Activated CD4-positive, alpha-beta T cell treated with anti-CD3 and anti-CD28 coated beads, Interleukin-2, amount 10 ng/mL, durations not matched to agents 24 days and 14 days (primary cell): ENCODE results near the gene PIGZ. TPM values are rescaled to one million over a fixed set of nuclear protein-coding genes. Genes with fewer than 3 reads are reported as not detected.

Experiments used
- DNase-seq: peaks from one replicate; pipeline ENCODE4 v3.0.0; 2022
- H3K27ac Mint-ChIP-seq: one replicate; pipeline ENCODE4 v1.8.0; 2022; ENCODE audit warnings: mild to moderate bottlenecking, mixed read lengths
- H3K27me3 Mint-ChIP-seq: one replicate; pipeline ENCODE4 v1.8.0; 2022; ENCODE audit warnings: mixed read lengths
- H3K36me3 Mint-ChIP-seq: one replicate; pipeline ENCODE4 v1.8.0; 2022; ENCODE audit warnings: low read depth, mild to moderate bottlenecking, mixed read lengths
- H3K4me1 Mint-ChIP-seq: one replicate; pipeline ENCODE4 v1.8.0; 2021; ENCODE audit warnings: mixed read lengths
- H3K4me3 Mint-ChIP-seq: one replicate; pipeline ENCODE4 v1.8.0; 2022; ENCODE audit warnings: mild to moderate bottlenecking, moderate library complexity, mixed read lengths
- H3K9me3 Mint-ChIP-seq: one replicate; pipeline ENCODE4 v1.8.0; 2021; ENCODE audit warnings: mixed read lengths
- intact Hi-C: fragments of 100-400 bp; cut with micrococcal nuclease; formaldehyde crosslinking; loops from one replicate; pipeline ENCODE4 v1.15.1; 2023
- total RNA-seq: library from RNA; stranded (reverse); gene quantifications from 2 replicates; pipeline ENCODE4 v1.2.3, GENCODE V29; 2022

PIGZ gene
- total RNA-seq = 1.7 and 1.9 TPM in 2 replicates

- H3K4me3 Mint-ChIP-seq = peak within 1 kb of the TSS; percentile 87
- intact Hi-C loops = loop anchor here (1.0 kb wide), 5 partner anchors 26 to 359 kb away; partner anchors contain the start of genes CEP19, NCBP2, PIGX and SENP5
- H3K36me3 Mint-ChIP-seq = peaks cover 8% of the 10 kb centered on the region
- peaks cover 10% of the 10 kb centered on the region for H3K27me3 Mint-ChIP-seq
- peak within 1 kb of the TSS; percentile 88 for H3K27ac Mint-ChIP-seq
- peaks cover 17% of the 10 kb centered on the region for H3K4me1 Mint-ChIP-seq
- peak; percentile 88 for DNase-seq
- H3K9me3 Mint-ChIP-seq = no peaks in the 10 kb centered on the region
Observed at GRCh38 chr3:196968233-196969133, at the start of gene PIGZ. PIGZ (minus strand) TSS chr3:196968833; CDS start chr3:196952031, 16,802 bp downstream.

GRCh38 chr3:197017003-197017402 is 48.4 kb upstream of the PIGZ start:
- H3K9me3 Mint-ChIP-seq = no peaks in the 10 kb centered on the region
- H3K4me1 Mint-ChIP-seq = no peaks in the 10 kb centered on the region
- intact Hi-C loops = no loop called here
- DNase-seq = no peak
- H3K27me3 Mint-ChIP-seq = no peaks in the 10 kb centered on the region
- H3K36me3 Mint-ChIP-seq = no peaks in the 10 kb centered on the region
- H3K4me3 Mint-ChIP-seq = no peak overlapping the region
- no peak overlapping the region for H3K27ac Mint-ChIP-seq

- no peak overlapping the region for H3K27ac Mint-ChIP-seq
- no peak for DNase-seq
- H3K4me1 Mint-ChIP-seq = no peaks in the 10 kb centered on the region
- no peaks in the 10 kb centered on the region for H3K36me3 Mint-ChIP-seq
- no peaks in the 10 kb centered on the region for H3K9me3 Mint-ChIP-seq
- intact Hi-C loops = no loop called here
- no peaks in the 10 kb centered on the region for H3K27me3 Mint-ChIP-seq
- no peak overlapping the region for H3K4me3 Mint-ChIP-seq
Observed at GRCh38 chr3:197015790-197016736, 47.4 kb upstream of the PIGZ start.

GRCh38 chr3:197014942-197015575 is 46.4 kb upstream of the PIGZ start:
- Mint-ChIP-seq H3K9me3 (no peaks in the 10 kb centered on the region), H3K36me3 (no peaks in the 10 kb centered on the region), H3K4me3 (no peak overlapping the region), H3K27me3 (no peaks in the 10 kb centered on the region), H3K27ac (no peak overlapping the region), H3K4me1 (no peaks in the 10 kb centered on the region)
- DNase-seq = no peak
- intact Hi-C loops = no loop called here

GRCh38 chr3:197014024-197014423 is 45.4 kb upstream of the PIGZ start:
- Mint-ChIP-seq H3K4me3 (no peak overlapping the region), H3K36me3 (no peaks in the 10 kb centered on the region), H3K27ac (no peak overlapping the region), H3K27me3 (no peaks in the 10 kb centered on the region), H3K4me1 (no peaks in the 10 kb centered on the region), H3K9me3 (no peaks in the 10 kb centered on the region)
- intact Hi-C loops = no loop called here
- DNase-seq = no peak

GRCh38 chr3:197012540-197012883 is 43.9 kb upstream of the PIGZ start:
- intact Hi-C loops = no loop called here
- H3K4me1 Mint-ChIP-seq = no peaks in the 10 kb centered on the region
- DNase-seq = no peak
- no peaks in the 10 kb centered on the region for H3K9me3 Mint-ChIP-seq
- H3K36me3 Mint-ChIP-seq = no peaks in the 10 kb centered on the region
- no peaks in the 10 kb centered on the region for H3K27me3 Mint-ChIP-seq
- no peak overlapping the region for H3K27ac Mint-ChIP-seq
- H3K4me3 Mint-ChIP-seq = no peak overlapping the region

- Mint-ChIP-seq H3K9me3 (no peaks in the 10 kb centered on the region), H3K27ac (no peak overlapping the region), H3K4me3 (no peak overlapping the region), H3K36me3 (no peaks in the 10 kb centered on the region), H3K4me1 (no peaks in the 10 kb centered on the region), H3K27me3 (no peaks in the 10 kb centered on the region)
- intact Hi-C loops = no loop called here
- DNase-seq = no peak
Observed at GRCh38 chr3:197011780-197012539, 43.3 kb upstream of the PIGZ start.

GRCh38 chr3:197010556-197011351 is 42.1 kb upstream of the PIGZ start:
- no peak overlapping the region for H3K27ac Mint-ChIP-seq
- intact Hi-C loops = no loop called here
- no peaks in the 10 kb centered on the region for H3K9me3 Mint-ChIP-seq
- H3K4me3 Mint-ChIP-seq = no peak overlapping the region
- H3K4me1 Mint-ChIP-seq = no peaks in the 10 kb centered on the region
- no peaks in the 10 kb centered on the region for H3K36me3 Mint-ChIP-seq
- DNase-seq = no peak
- no peaks in the 10 kb centered on the region for H3K27me3 Mint-ChIP-seq

GRCh38 chr3:197009532-197010019 is 40.9 kb upstream of the PIGZ start:
- H3K27me3 Mint-ChIP-seq = no peaks in the 10 kb centered on the region
- H3K36me3 Mint-ChIP-seq = no peaks in the 10 kb centered on the region
- peaks cover 3% of the 10 kb centered on the region for H3K4me1 Mint-ChIP-seq
- intact Hi-C loops = no loop called here
- DNase-seq = no peak
- no peak overlapping the region for H3K27ac Mint-ChIP-seq
- H3K4me3 Mint-ChIP-seq = no peak overlapping the region
- no peaks in the 10 kb centered on the region for H3K9me3 Mint-ChIP-seq

GRCh38 chr3:197008436-197009209 is 40.0 kb upstream of the PIGZ start:
- H3K4me3 Mint-ChIP-seq = no peak overlapping the region
- no peaks in the 10 kb centered on the region for H3K36me3 Mint-ChIP-seq
- peaks cover 9% of the 10 kb centered on the region for H3K4me1 Mint-ChIP-seq
- no peaks in the 10 kb centered on the region for H3K27me3 Mint-ChIP-seq
- no peak for DNase-seq
- H3K27ac Mint-ChIP-seq = no peak overlapping the region
- H3K9me3 Mint-ChIP-seq = no peaks in the 10 kb centered on the region
- intact Hi-C loops = no loop called here

GRCh38 chr3:197007953-197008352 is 39.3 kb upstream of the PIGZ start:
- H3K36me3 Mint-ChIP-seq = no peaks in the 10 kb centered on the region
- H3K9me3 Mint-ChIP-seq = no peaks in the 10 kb centered on the region
- peaks cover 9% of the 10 kb centered on the region for H3K4me1 Mint-ChIP-seq
- DNase-seq = no peak
- H3K27me3 Mint-ChIP-seq = no peaks in the 10 kb centered on the region
- intact Hi-C loops = no loop called here
- H3K27ac Mint-ChIP-seq = no peak overlapping the region
- H3K4me3 Mint-ChIP-seq = no peak overlapping the region
